ENCODE data around the gene PNMA1. TPM values are rescaled to one million over a fixed set of nuclear protein-coding genes. Genes with fewer than 3 reads are reported as not detected.
"Not testable (repeated sequence)": the region's sequence is repeated elsewhere in the genome, so short reads cannot be mapped to it uniquely, and the experiment has no call there.

The PNMA1 gene
- polyA plus RNA-seq, 1 experiment = 21.5 TPM

DNA sequence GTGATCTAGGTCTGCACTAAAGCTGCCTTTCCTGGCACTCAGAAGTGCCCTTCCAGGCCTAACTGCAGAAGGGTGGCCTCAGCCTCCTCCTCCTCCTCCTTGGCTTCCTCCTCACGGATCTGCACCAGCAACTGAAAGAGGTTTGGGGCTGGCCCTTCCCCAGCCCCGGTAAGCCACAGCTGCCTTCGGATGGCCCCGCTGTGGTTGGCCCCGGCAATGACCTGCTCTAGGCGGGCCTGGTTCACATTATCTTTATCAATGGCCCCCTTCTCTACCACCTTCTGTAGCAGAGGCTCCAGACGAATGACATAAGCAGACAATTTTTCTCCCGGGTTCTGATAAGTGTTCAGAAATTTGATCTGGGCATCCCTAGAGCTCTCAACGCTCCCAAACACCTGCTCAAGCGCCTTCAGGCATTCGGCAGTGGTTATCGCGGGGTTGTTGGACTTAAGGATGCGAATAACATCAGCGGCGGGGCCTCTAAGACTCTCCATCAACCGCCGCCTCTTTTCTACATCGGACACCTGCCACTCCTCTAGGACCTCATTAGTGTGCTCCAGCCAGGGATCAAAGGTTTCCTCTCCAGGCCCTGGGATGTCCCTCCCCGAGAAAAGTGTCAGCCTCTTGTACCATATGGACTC is 1.5 kb downstream of the PNMA1 start:
- Histone ChIP-seq H3K4me3 (ENCODE audit: low read depth, low read length) (peak overlapping the region; percentile 88), H3K9me3 (ENCODE audit: control insufficient read depth, insufficient read depth, low read length) (no peaks in the 10 kb centered on the region), H3K27ac (ENCODE audit: low read depth, low read length) (no peak overlapping the region), H3K27me3 (ENCODE audit: control insufficient read depth, insufficient read depth, low read length) (no peaks in the 10 kb centered on the region)
- DNase-seq (ENCODE audit: low read depth, low spot score) = no peak
- CTCF ChIA-PET = no interaction called here
- TF ChIP-seq, protein P1, sequence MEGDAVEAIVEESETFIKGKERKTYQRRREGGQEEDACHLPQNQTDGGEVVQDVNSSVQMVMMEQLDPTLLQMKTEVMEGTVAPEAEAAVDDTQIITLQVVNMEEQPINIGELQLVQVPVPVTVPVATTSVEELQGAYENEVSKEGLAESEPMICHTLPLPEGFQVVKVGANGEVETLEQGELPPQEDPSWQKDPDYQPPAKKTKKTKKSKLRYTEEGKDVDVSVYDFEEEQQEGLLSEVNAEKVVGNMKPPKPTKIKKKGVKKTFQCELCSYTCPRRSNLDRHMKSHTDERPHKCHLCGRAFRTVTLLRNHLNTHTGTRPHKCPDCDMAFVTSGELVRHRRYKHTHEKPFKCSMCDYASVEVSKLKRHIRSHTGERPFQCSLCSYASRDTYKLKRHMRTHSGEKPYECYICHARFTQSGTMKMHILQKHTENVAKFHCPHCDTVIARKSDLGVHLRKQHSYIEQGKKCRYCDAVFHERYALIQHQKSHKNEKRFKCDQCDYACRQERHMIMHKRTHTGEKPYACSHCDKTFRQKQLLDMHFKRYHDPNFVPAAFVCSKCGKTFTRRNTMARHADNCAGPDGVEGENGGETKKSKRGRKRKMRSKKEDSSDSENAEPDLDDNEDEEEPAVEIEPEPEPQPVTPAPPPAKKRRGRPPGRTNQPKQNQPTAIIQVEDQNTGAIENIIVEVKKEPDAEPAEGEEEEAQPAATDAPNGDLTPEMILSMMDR (IDR thresholded peaks at IDR 0.05; ENCODE audit: low read depth, low read length) = no peak
- POLR2A ChIA-PET = interaction anchor here (0.6 kb wide), 1 partner anchor 143 kb away, joined by 8 read pairs; no protein-coding TSS in a partner anchor

DNA sequence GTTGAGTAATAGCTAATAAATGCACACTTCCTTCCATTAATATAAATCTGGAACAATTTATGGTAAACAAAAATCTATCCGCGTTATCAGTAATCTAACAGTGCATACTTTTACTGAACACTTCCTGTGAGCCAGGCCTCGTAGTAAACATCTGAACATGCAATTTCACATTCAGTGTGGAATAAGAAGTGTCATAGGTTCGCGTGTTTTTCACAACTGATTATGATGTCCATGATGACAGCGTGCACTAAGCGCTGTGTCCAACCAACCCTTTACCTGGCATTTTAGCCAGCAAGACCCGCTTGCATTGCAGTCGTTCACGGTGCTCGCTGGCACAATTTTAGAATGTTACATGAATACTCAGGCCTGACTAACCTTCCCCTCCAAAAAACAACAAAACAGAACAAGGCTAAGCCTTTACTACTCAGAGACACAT is 2.1 kb downstream of the PNMA1 start:
- CTCF ChIA-PET = no interaction called here
- POLR2A ChIA-PET = no interaction called here
- H3K4me3 ChIP-seq (ENCODE audit: low read depth, low read length) = peak overlapping the region; percentile 88
- no peak overlapping the region for H3K27ac ChIP-seq (ENCODE audit: low read depth, low read length)
- TF ChIP-seq, protein P1 (IDR thresholded peaks at IDR 0.05; ENCODE audit: low read depth, low read length) = no peak
- DNase-seq (ENCODE audit: low read depth, low spot score) = no peak
- H3K9me3 ChIP-seq (ENCODE audit: control insufficient read depth, insufficient read depth, low read length) = no peaks in the 10 kb centered on the region
- H3K27me3 ChIP-seq (ENCODE audit: control insufficient read depth, insufficient read depth, low read length) = no peaks in the 10 kb centered on the region

DNA sequence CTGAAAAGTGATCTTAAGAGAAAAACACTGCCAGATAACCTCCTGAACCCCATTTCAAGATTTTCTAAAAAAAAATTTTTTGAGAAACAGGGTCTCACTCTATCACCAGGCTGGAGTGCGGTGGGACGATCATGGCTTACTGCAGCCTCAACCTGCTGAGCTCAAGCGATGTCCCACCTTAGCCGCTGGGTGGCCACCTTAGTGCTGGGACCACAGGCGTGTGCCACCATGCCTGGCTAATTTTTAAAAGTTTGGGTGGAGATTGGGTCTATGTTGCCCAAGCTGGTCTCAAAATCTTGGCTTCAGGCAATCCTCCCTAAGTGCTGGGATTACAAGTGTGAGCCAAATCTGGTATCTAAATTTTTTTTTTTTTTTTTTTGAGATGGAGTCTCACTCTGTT is 3.4 kb downstream of the PNMA1 start:
- ChIA-PET CTCF (interaction anchor here (1.4 kb wide), 1 partner anchor 18 kb away, joined by 8 read pairs; no protein-coding TSS in a partner anchor), POLR2A (interaction anchor here (0.6 kb wide), 1 partner anchor 63 kb away, joined by 3 read pairs; no protein-coding TSS in a partner anchor)
- Histone ChIP-seq H3K27me3 (ENCODE audit: control insufficient read depth, insufficient read depth, low read length) (no peaks in the 10 kb centered on the region), H3K9me3 (ENCODE audit: control insufficient read depth, insufficient read depth, low read length) (no peaks in the 10 kb centered on the region), H3K4me3 (ENCODE audit: low read depth, low read length) (no peak overlapping the region), H3K27ac (ENCODE audit: low read depth, low read length) (no peak overlapping the region)
- no peak for DNase-seq (ENCODE audit: low read depth, low spot score)
- TF ChIP-seq, protein P1 (IDR thresholded peaks at IDR 0.05; ENCODE audit: low read depth, low read length) = no peak

DNA sequence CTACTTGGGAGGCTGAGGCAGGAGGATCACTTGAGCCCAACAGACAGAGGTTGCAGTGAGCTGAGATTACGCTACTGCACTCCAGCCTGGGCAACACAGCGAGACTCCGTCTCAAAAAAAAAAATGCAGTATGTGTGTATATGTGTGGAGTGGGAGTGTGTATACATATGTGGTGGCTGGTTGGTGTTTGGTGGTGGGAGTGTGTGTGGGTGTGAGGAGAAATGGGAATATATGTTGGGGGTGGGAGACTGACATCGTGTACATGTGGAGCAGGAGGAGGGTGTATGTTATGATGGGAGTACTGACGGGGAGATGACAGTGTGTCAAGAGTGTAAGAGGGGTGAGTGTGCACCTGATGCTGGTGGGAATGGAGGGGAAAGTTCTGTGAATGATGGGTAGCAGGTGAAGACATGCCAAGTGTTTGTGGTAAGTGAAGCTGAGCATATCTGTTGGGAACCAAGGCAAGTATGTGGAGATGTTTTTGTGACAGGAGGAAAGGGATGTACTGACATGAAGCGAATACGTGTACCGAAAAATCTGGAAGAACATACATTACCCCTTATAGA is 4.2 kb downstream of the PNMA1 start:
- Histone ChIP-seq H3K4me3 (ENCODE audit: low read depth, low read length) (no peak overlapping the region), H3K9me3 (ENCODE audit: control insufficient read depth, insufficient read depth, low read length) (no peaks in the 10 kb centered on the region), H3K27me3 (ENCODE audit: control insufficient read depth, insufficient read depth, low read length) (no peaks in the 10 kb centered on the region), H3K27ac (ENCODE audit: low read depth, low read length) (no peak overlapping the region)
- TF ChIP-seq, protein P1 (IDR thresholded peaks at IDR 0.05; ENCODE audit: low read depth, low read length) = no peak
- CTCF ChIA-PET = interaction anchor here (1.4 kb wide), 1 partner anchor 19 kb away, joined by 8 read pairs; no protein-coding TSS in a partner anchor
- no peak for DNase-seq (ENCODE audit: low read depth, low spot score)
- POLR2A ChIA-PET = interaction anchor here (0.6 kb wide), 1 partner anchor 64 kb away, joined by 3 read pairs; no protein-coding TSS in a partner anchor

DNA sequence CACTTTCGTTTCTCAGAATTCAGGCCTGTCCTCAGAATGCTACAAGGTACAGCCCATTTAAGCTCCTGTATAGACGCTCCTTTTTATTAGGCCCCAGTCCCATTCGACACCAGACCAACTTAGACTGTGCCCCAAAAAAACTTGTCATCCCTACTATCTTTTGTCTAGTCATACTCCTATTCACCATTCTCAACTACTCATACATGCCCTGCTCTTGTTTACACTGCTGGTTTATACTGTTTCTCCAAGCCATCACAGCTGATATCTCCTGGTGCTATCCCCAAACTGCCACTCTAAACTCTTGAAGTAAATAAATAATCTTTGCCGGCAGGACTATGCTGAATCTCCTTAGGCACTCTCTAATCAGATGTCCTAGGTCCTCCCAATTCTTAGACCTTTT is 6.1 kb downstream of the PNMA1 start:
- H3K9me3 ChIP-seq (ENCODE audit: control insufficient read depth, insufficient read depth, low read length); H3K27me3 ChIP-seq (ENCODE audit: control insufficient read depth, insufficient read depth, low read length); H3K27ac ChIP-seq (ENCODE audit: low read depth, low read length); DNase-seq (ENCODE audit: low read depth, low spot score); CTCF ChIA-PET; H3K4me3 ChIP-seq (ENCODE audit: low read depth, low read length); POLR2A ChIA-PET: not testable (repeated sequence)
